ENCODE results near the gene GPSM1. TPM values are rescaled to one million over a fixed set of nuclear protein-coding genes. Genes with fewer than 3 reads are reported as not detected.
A peak's percentile ranks its signal among the peaks of the same experiment; 100 is the strongest.

Gene GPSM1
- total RNA-seq, 1 donor from 2014 or later, result 82.2 TPM

GRCh38 chr9:136353088-136353487 lies 25.7 kb downstream of the GPSM1 start:
- no peak for DNase-seq (ENCODE audit: low spot score, unreplicated experiment)
- TF ChIP-seq CTCF (IDR thresholded peaks at IDR 0.05; ENCODE audit: unreplicated experiment), result no peak
- no peaks in the 10 kb centered on the region for H3K36me3 Mint-ChIP-seq (ENCODE audit: insufficient read depth)
- H3K9me3 Mint-ChIP-seq (ENCODE audit: low read depth), result no peaks in the 10 kb centered on the region
- H3K4me3 Mint-ChIP-seq (ENCODE audit: low read depth), result no peak overlapping the region
- H3K27me3 Mint-ChIP-seq, result no peaks in the 10 kb centered on the region
- H3K4me1 Mint-ChIP-seq (ENCODE audit: low read depth), result no peaks in the 10 kb centered on the region
- no peak overlapping the region for H3K27ac Mint-ChIP-seq

GRCh38 chr9:136353757-136354488 lies 26.6 kb downstream of the GPSM1 start:
- TF ChIP-seq CTCF (IDR thresholded peaks at IDR 0.05; ENCODE audit: unreplicated experiment), result no peak
- Mint-ChIP-seq H3K27me3 (no peaks in the 10 kb centered on the region), H3K27ac (no peak overlapping the region), H3K4me1 (ENCODE audit: low read depth) (no peaks in the 10 kb centered on the region), H3K9me3 (ENCODE audit: low read depth) (no peaks in the 10 kb centered on the region), H3K36me3 (ENCODE audit: insufficient read depth) (no peaks in the 10 kb centered on the region), H3K4me3 (ENCODE audit: low read depth) (no peak overlapping the region)
- DNase-seq (ENCODE audit: low spot score, unreplicated experiment), result no peak

- DNase-seq (ENCODE audit: low spot score, unreplicated experiment), result no peak
- Mint-ChIP-seq H3K4me3 (ENCODE audit: low read depth) (no peak overlapping the region), H3K27me3 (no peaks in the 10 kb centered on the region), H3K9me3 (ENCODE audit: low read depth) (no peaks in the 10 kb centered on the region), H3K36me3 (ENCODE audit: insufficient read depth) (no peaks in the 10 kb centered on the region), H3K27ac (peak overlapping the region; percentile 41), H3K4me1 (ENCODE audit: low read depth) (no peaks in the 10 kb centered on the region)
- no peak for TF ChIP-seq CTCF (IDR thresholded peaks at IDR 0.05; ENCODE audit: unreplicated experiment)
Measured at GRCh38 chr9:136354592-136355085, 27.3 kb downstream of the GPSM1 start.

- DNase-seq (ENCODE audit: low spot score, unreplicated experiment), result no peak
- Mint-ChIP-seq H3K4me3 (ENCODE audit: low read depth) (no peak overlapping the region), H3K9me3 (ENCODE audit: low read depth) (no peaks in the 10 kb centered on the region), H3K36me3 (ENCODE audit: insufficient read depth) (no peaks in the 10 kb centered on the region), H3K4me1 (ENCODE audit: low read depth) (no peaks in the 10 kb centered on the region), H3K27me3 (no peaks in the 10 kb centered on the region), H3K27ac (no peak overlapping the region)
- no peak for TF ChIP-seq CTCF (IDR thresholded peaks at IDR 0.05; ENCODE audit: unreplicated experiment)
Measured at GRCh38 chr9:136355616-136356557, 28.5 kb downstream of the GPSM1 start.

- H3K4me1 Mint-ChIP-seq (ENCODE audit: low read depth), result no peaks in the 10 kb centered on the region
- no peak for DNase-seq (ENCODE audit: low spot score, unreplicated experiment)
- H3K27ac Mint-ChIP-seq, result no peak overlapping the region
- H3K9me3 Mint-ChIP-seq (ENCODE audit: low read depth), result no peaks in the 10 kb centered on the region
- H3K36me3 Mint-ChIP-seq (ENCODE audit: insufficient read depth), result no peaks in the 10 kb centered on the region
- no peak for TF ChIP-seq CTCF (IDR thresholded peaks at IDR 0.05; ENCODE audit: unreplicated experiment)
- H3K27me3 Mint-ChIP-seq, result no peaks in the 10 kb centered on the region
- H3K4me3 Mint-ChIP-seq (ENCODE audit: low read depth), result no peak overlapping the region
Measured at GRCh38 chr9:136357202-136357725, 29.9 kb downstream of the GPSM1 start.

All from progenitor cell of endocrine pancreas (in vitro differentiated cells).